Muscle layer of colon (tissue), 2 donors: Measurements from ENCODE around the gene ENKD1.

Experiments used
- H3K27ac ChIP-seq: one replicate; pipeline ENCODE4 v1.7.0; 2013; ENCODE audit warnings: low read depth, mild to moderate bottlenecking, low read length, moderate library complexity
- H3K27me3 ChIP-seq, 2 donors: one replicate each; pipeline ENCODE4 v1.7.0; 2013; ENCODE audit warnings: low read length in 2 of 2, mild to moderate bottlenecking in 2 of 2; ENCODE audit not compliant: insufficient read depth in 2 of 2, control insufficient read depth in 1 of 2
- H3K36me3 ChIP-seq: one replicate; pipeline ENCODE4 v1.7.0; 2013; ENCODE audit warnings: mild to moderate bottlenecking, low read length; ENCODE audit not compliant: insufficient read depth
- H3K4me1 ChIP-seq: one replicate; pipeline ENCODE4 v1.7.0; 2013; ENCODE audit warnings: mild to moderate bottlenecking, low read length; ENCODE audit not compliant: insufficient read depth
- H3K4me3 ChIP-seq, 2 donors: one replicate each; pipeline ENCODE4 v1.7.0; 2013; ENCODE audit warnings: low read length in 2 of 2, low read depth in 1 of 2, mild to moderate bottlenecking in 1 of 2, moderate library complexity in 1 of 2
- H3K9ac ChIP-seq: one replicate; pipeline ENCODE4 v1.7.0; 2013; ENCODE audit warnings: low read length
- H3K9me3 ChIP-seq: one replicate; pipeline ENCODE4 v1.7.0; 2013; ENCODE audit warnings: mild to moderate bottlenecking, low read length
- donor health status: abdominal sarcoma.
- donor health status: Adenocarcinoma of cecum.

Gene ENKD1

DNA sequence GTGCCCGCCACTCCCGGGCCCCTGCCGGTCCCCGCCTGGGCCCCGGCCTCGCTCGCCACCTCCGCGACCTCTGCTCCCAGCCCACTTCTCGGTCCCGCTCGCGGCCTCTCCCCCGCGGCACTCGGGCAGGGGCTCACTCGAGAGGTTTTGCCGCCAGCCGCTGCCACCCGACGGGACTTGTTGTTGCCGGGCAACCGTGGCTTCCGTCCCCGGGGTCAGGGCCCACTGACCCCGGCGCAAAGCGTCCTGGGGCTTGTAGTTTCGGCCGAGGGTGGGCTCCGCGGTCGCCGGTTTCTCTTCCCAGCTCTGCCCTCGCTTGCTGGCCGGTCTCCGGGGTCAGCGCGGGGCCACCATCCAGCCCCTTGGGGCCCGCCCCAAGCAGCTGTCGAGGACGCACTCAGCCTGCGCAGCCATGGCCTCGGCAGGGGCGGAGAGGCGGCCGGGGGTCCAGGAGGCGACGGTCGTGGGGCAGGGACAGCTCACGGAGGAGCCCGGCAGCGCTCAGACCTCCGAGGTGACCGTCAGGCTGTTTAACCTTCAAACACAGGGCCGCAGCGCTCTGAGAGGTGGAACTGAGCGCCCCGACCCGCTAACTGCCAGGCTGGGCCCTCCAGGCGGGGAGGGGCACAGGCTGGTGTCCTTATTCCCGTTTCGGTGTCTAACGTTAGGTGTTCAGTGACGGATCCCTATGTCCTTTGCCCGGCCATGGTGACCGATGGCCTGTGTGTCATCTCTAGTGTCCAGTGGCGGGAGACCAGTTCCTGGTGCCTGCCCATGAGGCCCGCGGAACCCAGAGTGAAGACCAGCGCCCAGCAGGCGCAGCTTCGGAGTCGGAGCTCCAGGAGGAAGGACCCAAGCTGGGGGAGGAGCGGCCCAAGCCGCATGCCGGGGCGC lies at the start of gene ENKD1, which contains the start of gene C16orf86:
ENKD1 (minus strand) TSS at position 192 of the 894 bp plus-strand sequence. CDS start 308 bp downstream, outside the sequence.
C16orf86 (plus strand) TSS at position 256 of the 894 bp plus-strand sequence; CDS start at position 413, 157 bp downstream.
- peaks cover 8% of the 10 kb centered on the region for H3K36me3 ChIP-seq
- peak within 1 kb of the TSS; percentile 65 for H3K9ac ChIP-seq
- peak within 1 kb of the TSS; percentile 92 for H3K27ac ChIP-seq
- peaks cover 24% of the 10 kb centered on the region for H3K4me1 ChIP-seq
- H3K27me3 ChIP-seq = no peaks in the 10 kb centered on the region
- H3K4me3 ChIP-seq = peak within 1 kb of the TSS; percentile 66 to 76
- H3K9me3 ChIP-seq = no peaks in the 10 kb centered on the region

GRCh38 chr16:67716097-67716496 lies 49.5 kb upstream of the ENKD1 start:
- Histone ChIP-seq H3K9me3 (no peaks in the 10 kb centered on the region), H3K4me1 (peaks cover 23% of the 10 kb centered on the region), H3K27me3 (no peaks in the 10 kb centered on the region), H3K4me3 (no peak overlapping the region), H3K27ac (no peak overlapping the region), H3K36me3 (no peaks in the 10 kb centered on the region), H3K9ac (no peak overlapping the region)

- no peak overlapping the region for H3K9ac ChIP-seq
- no peaks in the 10 kb centered on the region for H3K36me3 ChIP-seq
- no peaks in the 10 kb centered on the region for H3K27me3 ChIP-seq
- peaks cover 12% of the 10 kb centered on the region for H3K4me1 ChIP-seq
- H3K4me3 ChIP-seq = no peak overlapping the region
- H3K27ac ChIP-seq = no peak overlapping the region
- no peaks in the 10 kb centered on the region for H3K9me3 ChIP-seq
These were observed 48.0 kb upstream of the ENKD1 start for GRCh38 chr16:67714522-67714921.

GRCh38 chr16:67713647-67714273 lies 47.2 kb upstream of the ENKD1 start:
- Histone ChIP-seq H3K9ac (no peak overlapping the region), H3K4me3 (no peak overlapping the region), H3K27me3 (no peaks in the 10 kb centered on the region), H3K4me1 (peaks cover 12% of the 10 kb centered on the region), H3K36me3 (no peaks in the 10 kb centered on the region), H3K27ac (no peak overlapping the region), H3K9me3 (no peaks in the 10 kb centered on the region)

DNA sequence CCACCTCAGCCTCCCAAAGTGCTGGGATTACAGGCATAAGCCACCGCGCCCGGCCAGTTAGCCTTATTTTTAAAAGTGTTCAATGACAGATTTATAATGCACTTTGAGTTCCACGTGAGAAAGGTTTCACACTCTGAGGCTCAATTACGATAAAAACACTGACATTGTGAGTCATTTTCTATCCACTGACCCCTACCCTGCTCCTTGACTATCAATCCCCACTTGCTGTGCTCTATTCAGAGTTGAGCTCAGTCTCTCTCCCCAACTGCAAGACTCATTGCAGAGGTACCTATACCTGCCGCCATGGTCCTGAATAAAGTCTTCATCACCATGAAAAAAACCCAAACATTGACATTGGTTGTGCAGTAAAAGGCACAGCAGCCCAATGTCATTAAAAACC lies 44.1 kb upstream of the ENKD1 start:
- Histone ChIP-seq H3K27ac (no peak overlapping the region), H3K4me1 (no peaks in the 10 kb centered on the region), H3K9me3 (no peaks in the 10 kb centered on the region), H3K36me3 (no peaks in the 10 kb centered on the region), H3K27me3 (no peaks in the 10 kb centered on the region), H3K9ac (no peak overlapping the region), H3K4me3 (no peak overlapping the region)

DNA sequence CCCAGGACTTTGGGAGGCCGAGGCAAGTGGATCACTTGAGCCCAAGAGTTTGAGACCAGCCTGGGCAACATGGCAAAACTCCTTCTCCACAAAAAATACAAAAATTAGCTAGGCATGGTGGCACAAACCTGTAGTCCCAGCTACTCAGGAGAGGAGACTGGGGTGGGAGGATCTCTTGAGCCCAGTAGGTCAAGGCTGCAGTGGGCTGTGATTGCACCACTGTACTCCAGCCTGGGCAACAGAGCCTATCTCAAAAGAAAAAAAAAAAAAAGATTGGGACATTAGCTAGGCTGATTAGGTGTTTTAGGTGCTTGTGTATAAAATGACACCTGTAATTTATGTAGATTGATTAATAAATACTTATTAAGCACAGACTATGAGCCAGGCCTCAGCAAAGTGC lies 42.5 kb upstream of the ENKD1 start:
- H3K4me3 ChIP-seq = no peak overlapping the region
- H3K36me3 ChIP-seq = no peaks in the 10 kb centered on the region
- no peak overlapping the region for H3K9ac ChIP-seq
- H3K27ac ChIP-seq = no peak overlapping the region
- no peaks in the 10 kb centered on the region for H3K9me3 ChIP-seq
- H3K27me3 ChIP-seq = no peaks in the 10 kb centered on the region
- no peaks in the 10 kb centered on the region for H3K4me1 ChIP-seq

DNA sequence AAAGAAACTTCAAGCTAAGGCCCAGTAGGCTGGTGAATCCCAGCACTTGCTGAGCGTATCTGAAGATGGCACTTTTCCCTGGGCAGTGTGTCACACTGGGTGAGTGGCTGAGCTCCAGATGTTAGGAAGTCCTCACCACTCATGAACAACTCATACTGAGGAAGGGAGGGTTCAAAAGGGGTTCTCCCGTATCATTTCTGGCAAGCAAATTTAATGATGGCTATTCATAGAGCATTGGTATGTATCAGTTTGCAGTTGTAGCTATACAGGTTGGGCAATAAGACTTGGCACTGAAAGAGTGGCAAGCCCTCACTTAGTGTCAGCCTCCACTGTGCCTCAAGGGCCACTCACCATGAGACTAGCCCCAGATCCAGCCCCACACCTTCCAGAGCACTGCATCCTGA lies 41.8 kb upstream of the ENKD1 start:
- Histone ChIP-seq H3K36me3 (no peaks in the 10 kb centered on the region), H3K27me3 (no peaks in the 10 kb centered on the region), H3K4me3 (no peak overlapping the region), H3K9me3 (no peaks in the 10 kb centered on the region), H3K9ac (no peak overlapping the region), H3K27ac (no peak overlapping the region), H3K4me1 (no peaks in the 10 kb centered on the region)

DNA sequence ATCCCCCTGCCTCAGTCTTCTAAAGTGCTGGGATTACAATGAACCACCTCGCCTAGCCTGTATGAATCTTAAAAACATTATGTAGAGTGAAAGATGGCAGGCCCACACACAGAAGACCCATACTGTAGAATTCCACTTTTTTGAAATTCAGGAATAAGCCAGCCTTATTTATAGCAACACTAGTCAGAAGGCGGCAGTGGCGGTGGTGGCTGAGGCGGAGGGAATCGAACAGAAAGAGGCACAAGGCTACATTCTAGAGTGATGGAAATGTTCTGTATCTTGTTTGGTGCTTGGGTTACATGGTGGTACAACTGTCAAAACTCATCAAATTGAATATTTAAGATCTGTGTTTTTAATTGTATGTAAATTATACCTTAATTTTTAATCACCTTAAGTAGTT lies 41.2 kb upstream of the ENKD1 start:
- no peak overlapping the region for H3K4me3 ChIP-seq
- H3K4me1 ChIP-seq = no peaks in the 10 kb centered on the region
- no peaks in the 10 kb centered on the region for H3K36me3 ChIP-seq

GRCh38 chr16:67707210-67707609 lies 40.7 kb upstream of the ENKD1 start:
- no peaks in the 10 kb centered on the region for H3K9me3 ChIP-seq

More for the DNA sequence above, 41.2 kb upstream of the ENKD1 start:
- no peak overlapping the region for H3K27ac ChIP-seq
- no peaks in the 10 kb centered on the region for H3K9me3 ChIP-seq
- no peak overlapping the region for H3K9ac ChIP-seq
- no peaks in the 10 kb centered on the region for H3K27me3 ChIP-seq

DNA sequence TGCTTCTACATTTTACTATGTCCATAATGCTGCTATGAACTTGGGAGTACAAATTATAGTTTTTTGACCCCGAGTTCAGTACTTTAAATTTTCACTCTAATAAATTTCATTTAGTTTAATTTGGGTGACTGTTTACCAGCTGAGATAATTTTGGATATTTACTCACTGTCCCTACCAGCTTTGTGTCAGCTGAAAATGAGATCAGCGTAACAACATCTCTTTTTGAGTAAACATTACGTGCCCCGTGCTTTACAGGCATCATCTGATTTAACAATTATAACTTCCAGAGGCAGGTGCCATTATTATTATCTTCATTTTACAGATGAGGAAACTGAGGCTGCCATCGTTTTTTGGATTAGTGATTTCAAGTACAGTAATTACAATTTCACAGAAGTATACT lies 37.6 kb upstream of the ENKD1 start:
- Histone ChIP-seq H3K27ac (no peak overlapping the region), H3K9ac (no peak overlapping the region), H3K27me3 (no peaks in the 10 kb centered on the region), H3K4me3 (no peak overlapping the region), H3K4me1 (no peaks in the 10 kb centered on the region), H3K36me3 (no peaks in the 10 kb centered on the region), H3K9me3 (no peaks in the 10 kb centered on the region)

More at GRCh38 chr16:67707210-67707609, 40.7 kb upstream of the ENKD1 start:
- no peaks in the 10 kb centered on the region for H3K4me1 ChIP-seq
- H3K9ac ChIP-seq = no peak overlapping the region
- H3K36me3 ChIP-seq = no peaks in the 10 kb centered on the region
- no peak overlapping the region for H3K27ac ChIP-seq
- H3K4me3 ChIP-seq = no peak overlapping the region
- H3K27me3 ChIP-seq = no peaks in the 10 kb centered on the region

DNA sequence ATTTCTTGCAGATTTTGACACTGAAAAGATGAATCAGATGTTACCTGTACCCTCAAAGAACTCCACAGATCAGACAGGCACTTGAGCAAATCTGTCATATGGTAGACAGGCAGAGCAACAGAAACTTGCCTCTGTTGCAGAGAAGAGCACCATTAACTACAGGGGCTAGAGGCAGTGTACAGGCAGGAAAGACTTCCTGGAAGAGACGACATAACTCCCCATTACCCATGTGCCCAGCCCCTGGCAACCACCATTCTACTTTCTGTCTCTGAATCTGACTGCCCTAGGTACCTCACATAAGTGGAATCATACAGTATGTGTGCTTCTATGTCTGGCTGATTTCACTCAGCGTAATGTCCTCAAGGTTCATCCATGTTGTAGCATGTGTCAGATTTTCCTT lies 37.1 kb upstream of the ENKD1 start:
- Histone ChIP-seq H3K27ac (no peak overlapping the region), H3K4me3 (no peak overlapping the region), H3K4me1 (no peaks in the 10 kb centered on the region), H3K9me3 (no peaks in the 10 kb centered on the region), H3K36me3 (no peaks in the 10 kb centered on the region), H3K27me3 (no peaks in the 10 kb centered on the region), H3K9ac (no peak overlapping the region)
